ENCODE results near the gene PHACTR1. TPM values are rescaled to one million over a fixed set of nuclear protein-coding genes. Genes with fewer than 3 reads are reported as not detected.

Gene PHACTR1
- total and polyA plus RNA-seq, 7 donors, result 0.04 to 3.0 (median 0.85) TPM

- no peaks in the 10 kb centered on the region for H3K4me1 ChIP-seq
- ATAC-seq, result no peak
- no peaks in the 10 kb centered on the region for H3K27me3 ChIP-seq (ENCODE audit: insufficient read depth in 3 of 3, low read length in 2 of 3)
- intact Hi-C loops (cut with DNase I), result loop anchor here in 1 of 2 donors (10.0 kb wide), 1 partner anchor 255 kb away; no protein-coding TSS in a partner anchor
- WGBS, 3 donors, result 85 to 91% (median 91%) methylated on average over 9 of the region's 9 CpGs
- no peak overlapping the region for H3K4me3 ChIP-seq
- H3K36me3 ChIP-seq (ENCODE audit: insufficient read depth in 1 of 2, low read depth in 1 of 2), result no peaks in the 10 kb centered on the region
- no peak for DNase-seq
- H3K9me3 ChIP-seq, result peaks cover 6% of the 10 kb centered on the region
- no peak for TF ChIP-seq CTCF (IDR thresholded peaks at IDR 0.05)
- H3K27ac ChIP-seq, result no peak overlapping the region
Observed at GRCh38 chr6:12890171-12890790, 173.7 kb downstream of the PHACTR1 start.

DNA sequence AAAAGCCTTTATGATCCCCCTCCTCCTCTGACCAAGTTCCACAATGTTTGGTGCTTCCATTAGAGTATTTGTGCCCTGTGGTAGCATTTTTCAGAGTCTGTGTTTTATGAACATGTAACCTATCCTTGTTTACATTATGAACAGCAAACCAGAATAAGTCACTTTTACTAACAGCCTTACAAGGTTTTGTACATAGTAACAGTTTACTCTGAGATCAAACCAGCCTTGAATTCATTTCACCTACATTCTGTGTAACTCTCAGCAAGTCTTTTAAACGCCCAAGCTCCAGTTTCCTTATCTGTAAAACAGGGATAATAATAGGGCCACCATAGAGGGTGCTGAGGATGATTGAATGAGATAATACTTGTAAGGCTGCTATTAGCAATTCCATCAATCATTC is 175.0 kb downstream of the PHACTR1 start:
- H3K36me3 ChIP-seq (ENCODE audit: insufficient read depth in 1 of 2, low read depth in 1 of 2), result no peaks in the 10 kb centered on the region
- intact Hi-C loops (cut with DNase I), result loop anchor here in 1 of 2 donors (10.0 kb wide), 1 partner anchor 257 kb away; no protein-coding TSS in a partner anchor
- H3K27me3 ChIP-seq (ENCODE audit: insufficient read depth in 3 of 3, low read length in 2 of 3), result no peaks in the 10 kb centered on the region
- no peak overlapping the region for H3K4me3 ChIP-seq
- TF ChIP-seq CTCF (IDR thresholded peaks at IDR 0.05), result no peak
- DNase-seq, result no peak
- no peaks in the 10 kb centered on the region for H3K4me1 ChIP-seq
- no peak overlapping the region for H3K27ac ChIP-seq
- no peak for ATAC-seq
- peaks cover 6% of the 10 kb centered on the region for H3K9me3 ChIP-seq
- 60 to 65% (median 61%) methylated on average over 1 of the region's 1 CpG for WGBS, 3 donors

DNA sequence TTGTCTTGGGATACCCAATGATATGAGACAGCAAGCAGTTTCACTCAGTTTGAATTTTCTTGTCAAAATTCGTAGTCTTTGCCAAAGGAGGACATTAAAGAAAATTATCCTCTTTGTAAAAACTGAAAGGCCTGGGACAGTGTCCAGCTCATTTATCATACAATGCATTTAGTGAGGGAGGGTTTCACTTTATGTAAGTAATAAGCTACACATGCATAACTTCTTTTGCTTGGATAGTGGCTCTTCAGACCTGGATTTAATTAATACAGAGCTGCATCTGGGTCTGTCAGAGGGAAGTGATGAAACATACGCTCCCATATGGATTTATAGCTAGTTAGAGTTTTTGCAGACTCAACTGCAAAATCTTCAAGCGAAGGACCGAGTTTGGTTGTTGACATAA is 175.6 kb downstream of the PHACTR1 start:
- Histone ChIP-seq H3K36me3 (ENCODE audit: insufficient read depth in 1 of 2, low read depth in 1 of 2) (no peaks in the 10 kb centered on the region), H3K27me3 (ENCODE audit: insufficient read depth in 3 of 3, low read length in 2 of 3) (no peaks in the 10 kb centered on the region), H3K27ac (no peak overlapping the region), H3K4me3 (no peak overlapping the region), H3K4me1 (no peaks in the 10 kb centered on the region), H3K9me3 (peaks cover 6% of the 10 kb centered on the region)
- WGBS, 3 donors, result 79 to 82% (median 81%) methylated on average over 4 of the region's 4 CpGs
- intact Hi-C loops (cut with DNase I), result loop anchor here in 1 of 2 donors (10.0 kb wide), 1 partner anchor 257 kb away; no protein-coding TSS in a partner anchor
- DNase-seq, result no peak
- TF ChIP-seq CTCF (IDR thresholded peaks at IDR 0.05), result no peak
- ATAC-seq, result no peak

- Histone ChIP-seq H3K4me1 (no peaks in the 10 kb centered on the region), H3K36me3 (ENCODE audit: insufficient read depth in 1 of 2, low read depth in 1 of 2) (no peaks in the 10 kb centered on the region), H3K4me3 (no peak overlapping the region), H3K27me3 (ENCODE audit: insufficient read depth in 3 of 3, low read length in 2 of 3) (no peaks in the 10 kb centered on the region), H3K9me3 (peaks cover 6% of the 10 kb centered on the region), H3K27ac (no peak overlapping the region)
- no peak for DNase-seq
- 57 to 66% (median 65%) methylated on average over 4 of the region's 4 CpGs for WGBS, 3 donors
- TF ChIP-seq CTCF (IDR thresholded peaks at IDR 0.05), result no peak
- intact Hi-C loops (cut with DNase I), result loop anchor here in 1 of 2 donors (10.0 kb wide), 1 partner anchor 258 kb away; no protein-coding TSS in a partner anchor
- ATAC-seq, result no peak
Observed at GRCh38 chr6:12893036-12893435, 176.5 kb downstream of the PHACTR1 start.
